DOHH2 (cell line): Measurements from ENCODE around the gene ACBD7.

Source experiments
- CTCF ChIP-seq: fragments of 200-600 bp; sonication (generic); IDR thresholded peaks from one replicate; pipeline ENCODE4 v1.5.1; 2014; ENCODE audit warnings: antibody characterized with exemption, mild to moderate bottlenecking, low read depth, low read length; ENCODE audit not compliant: poor library complexity, severe bottlenecking
- EZH2phosphoT487 ChIP-seq: fragments of 200-600 bp; sonication (generic); IDR thresholded peaks from 2 replicates; pipeline ENCODE4 v1.6.1; 2017; ENCODE audit warnings: borderline replicate concordance, mild to moderate bottlenecking, antibody characterized with exemption, low read length, moderate library complexity, mixed read lengths

GRCh38 chr10:15059914-15060313 lies 28.7 kb downstream of the ACBD7 start:
- TF ChIP-seq CTCF (no peak), EZH2phosphoT487 (no peak)
